GM18508 (cell line): ENCODE data around the gene PTPRN2.

Experiments used
- ATAC-seq: cut with Tn5 transposase; IDR thresholded peaks from one replicate; pipeline ENCODE4 v1.9.1; 2021; ENCODE audit warnings: moderate number of reproducible peaks; ENCODE audit not compliant: insufficient read depth, unreplicated experiment

PTPRN2 gene

DNA sequence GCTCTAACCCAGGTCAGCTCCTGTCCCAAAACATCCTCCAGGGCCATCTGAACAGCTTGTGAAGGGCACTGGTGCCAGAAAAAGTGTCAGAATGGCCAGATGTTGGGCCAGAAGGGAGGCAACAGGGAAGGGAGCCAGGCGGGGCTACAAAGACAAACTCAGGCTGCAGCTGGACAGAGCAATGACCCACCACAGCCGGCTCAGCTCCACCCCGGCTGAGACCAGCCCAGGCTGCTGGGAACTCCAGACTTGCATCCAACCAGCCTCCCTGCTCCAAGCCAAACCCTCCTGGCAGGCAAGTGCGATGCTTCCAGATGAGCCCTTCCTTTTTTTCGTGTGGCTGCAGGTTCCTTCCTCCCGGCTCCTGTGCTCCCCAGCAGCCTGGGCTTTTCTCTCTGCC, 466.9 kb downstream of the PTPRN2 start:
- ATAC-seq = no peak

DNA sequence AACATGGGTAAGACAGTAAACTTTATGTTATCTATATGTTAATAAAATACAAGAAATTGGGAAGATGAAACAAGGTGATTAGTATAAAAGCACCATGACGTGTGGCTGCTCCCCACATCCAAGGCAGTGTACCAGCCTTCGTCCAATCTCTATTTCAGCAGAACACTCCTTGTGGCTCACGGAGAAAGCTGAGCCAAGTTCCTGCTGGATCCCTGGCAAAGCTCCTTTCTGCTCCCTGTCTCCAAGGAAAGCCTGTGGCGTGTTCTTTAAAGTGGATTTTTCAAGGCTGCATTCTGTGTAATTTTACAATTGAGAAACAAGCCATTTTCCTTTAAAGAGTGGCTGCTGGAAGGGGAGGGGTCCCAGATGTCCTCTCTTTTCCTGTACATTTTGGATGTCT, 467.3 kb downstream of the PTPRN2 start:
- ATAC-seq = no peak

DNA sequence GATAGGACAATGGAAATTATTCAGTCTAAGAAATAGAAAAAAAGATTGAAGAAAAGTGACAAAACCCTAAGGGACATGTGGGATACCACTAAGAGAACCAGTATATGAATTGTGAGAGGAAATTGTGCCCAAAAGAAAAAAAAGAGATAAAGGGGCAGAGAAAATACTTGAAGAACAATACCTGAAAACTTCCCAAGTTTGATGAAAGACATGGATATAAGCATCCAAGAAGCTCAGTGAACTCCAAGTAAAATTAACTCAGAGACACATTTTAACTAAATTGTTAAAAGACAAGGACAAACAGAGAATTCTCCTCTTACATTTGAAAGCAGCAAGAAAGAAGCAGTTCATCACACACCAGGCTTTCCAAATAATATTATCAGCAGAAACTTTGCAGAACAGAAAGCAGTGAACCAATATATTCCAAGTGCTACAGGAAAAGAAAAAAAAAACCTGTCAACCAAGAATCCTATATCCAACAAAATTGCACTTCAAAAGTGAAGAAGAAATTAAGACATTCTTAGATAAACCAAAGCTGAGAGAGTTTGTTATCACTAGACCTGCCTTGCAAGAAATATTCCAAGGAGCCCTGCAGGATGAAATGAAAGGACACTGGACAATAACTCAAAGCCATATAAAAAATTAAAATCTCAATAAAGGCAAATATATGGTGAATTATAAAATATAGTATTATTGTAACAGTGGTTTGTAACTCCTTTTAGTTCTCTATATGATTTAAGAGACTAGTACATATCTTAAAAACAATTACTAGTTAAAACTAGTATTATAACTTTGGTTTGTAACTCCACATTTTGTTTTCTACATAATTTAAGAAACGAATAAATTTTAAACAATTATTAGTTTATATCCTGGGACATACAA, 470.0 kb downstream of the PTPRN2 start:
- no peak for ATAC-seq

DNA sequence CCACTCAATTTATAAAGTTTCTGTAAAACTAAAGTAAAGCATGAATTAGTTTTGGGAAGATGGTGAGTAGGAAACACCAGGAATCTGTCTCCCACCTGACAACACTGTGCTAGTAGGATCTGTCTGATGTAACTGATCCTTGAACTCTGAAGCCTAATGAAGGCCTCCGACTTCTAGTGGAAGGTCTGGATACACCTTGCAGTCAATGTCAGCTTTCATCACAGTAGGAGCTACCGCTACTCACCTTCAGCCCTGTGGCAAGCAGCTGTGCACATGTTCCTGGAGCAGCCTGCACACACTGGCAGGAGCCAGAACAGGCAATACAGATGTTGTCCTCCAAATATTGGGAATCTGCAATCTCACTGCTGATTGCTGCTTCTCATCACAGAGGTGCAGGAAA, 471.4 kb downstream of the PTPRN2 start:
- no peak for ATAC-seq

DNA sequence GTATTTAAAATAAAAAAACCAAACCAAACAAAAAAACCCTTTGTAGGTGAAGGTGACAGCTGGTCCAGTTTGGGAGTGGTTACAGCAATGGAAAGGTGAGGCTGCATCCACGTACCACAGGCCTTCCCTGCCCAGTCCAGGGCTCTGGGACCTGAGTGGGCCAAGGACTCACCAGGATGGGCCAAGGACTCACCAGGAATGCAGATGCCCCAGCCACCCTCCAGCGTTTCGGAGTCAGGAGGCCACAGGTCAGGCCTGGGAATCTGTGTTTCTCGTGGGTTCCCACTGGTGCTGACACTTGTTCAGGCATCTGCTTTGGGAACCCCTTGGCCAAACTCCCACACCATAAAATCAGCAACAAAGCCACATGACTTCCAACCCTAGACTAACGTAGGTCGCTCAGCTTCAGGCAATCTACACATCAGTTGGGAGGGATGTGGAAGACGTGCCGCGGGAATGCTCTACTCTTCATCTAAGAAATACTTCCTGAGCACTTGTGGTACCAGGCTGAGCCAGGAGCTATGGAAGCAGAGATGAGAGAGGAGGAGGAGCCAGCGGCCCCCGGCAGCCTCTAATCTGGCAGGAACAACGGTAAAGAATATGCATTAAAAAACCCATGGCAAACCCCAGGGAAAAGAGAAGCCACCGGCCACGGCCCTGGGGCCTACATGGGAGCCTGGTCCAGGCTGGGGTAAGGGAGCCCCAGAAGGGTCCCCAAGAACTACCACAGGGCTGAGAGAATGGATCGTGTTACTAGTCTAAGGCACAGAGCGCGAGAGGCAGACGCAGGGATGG, 473.4 kb downstream of the PTPRN2 start:
- ATAC-seq = no peak

DNA sequence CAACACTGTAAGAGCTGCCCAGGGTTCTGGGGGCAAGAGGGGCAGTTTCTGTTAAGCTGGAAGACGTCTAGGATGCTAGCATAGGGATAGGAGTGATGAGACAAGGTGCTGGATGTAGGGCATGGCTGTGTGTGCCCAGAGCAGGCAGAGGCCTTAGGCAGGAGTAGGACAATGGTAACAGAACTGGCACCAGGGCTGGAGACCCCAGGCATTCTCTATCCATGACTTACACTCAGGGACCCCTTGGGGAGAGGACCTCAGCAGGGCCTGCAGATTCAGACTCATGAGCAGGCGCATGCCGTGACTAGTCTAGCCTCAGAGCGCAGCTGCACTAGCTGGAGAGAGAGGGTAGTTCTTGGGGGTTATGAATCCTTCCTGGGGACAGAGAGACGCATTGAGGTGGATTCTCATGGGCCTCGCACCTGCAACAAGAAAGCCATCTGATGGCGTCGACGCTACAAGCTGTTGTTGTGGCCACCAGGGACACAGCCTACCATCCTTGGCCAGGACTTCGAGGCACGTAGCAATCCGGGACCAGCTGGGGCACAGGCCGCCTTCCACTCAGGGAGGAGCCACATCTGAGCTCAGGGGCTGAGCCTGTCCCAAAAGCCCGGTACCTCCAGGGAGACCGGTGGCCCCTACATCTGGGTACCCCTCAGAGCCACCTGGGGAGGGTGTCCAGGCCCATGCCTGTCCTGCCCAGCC, 474.1 kb downstream of the PTPRN2 start:
- no peak for ATAC-seq

DNA sequence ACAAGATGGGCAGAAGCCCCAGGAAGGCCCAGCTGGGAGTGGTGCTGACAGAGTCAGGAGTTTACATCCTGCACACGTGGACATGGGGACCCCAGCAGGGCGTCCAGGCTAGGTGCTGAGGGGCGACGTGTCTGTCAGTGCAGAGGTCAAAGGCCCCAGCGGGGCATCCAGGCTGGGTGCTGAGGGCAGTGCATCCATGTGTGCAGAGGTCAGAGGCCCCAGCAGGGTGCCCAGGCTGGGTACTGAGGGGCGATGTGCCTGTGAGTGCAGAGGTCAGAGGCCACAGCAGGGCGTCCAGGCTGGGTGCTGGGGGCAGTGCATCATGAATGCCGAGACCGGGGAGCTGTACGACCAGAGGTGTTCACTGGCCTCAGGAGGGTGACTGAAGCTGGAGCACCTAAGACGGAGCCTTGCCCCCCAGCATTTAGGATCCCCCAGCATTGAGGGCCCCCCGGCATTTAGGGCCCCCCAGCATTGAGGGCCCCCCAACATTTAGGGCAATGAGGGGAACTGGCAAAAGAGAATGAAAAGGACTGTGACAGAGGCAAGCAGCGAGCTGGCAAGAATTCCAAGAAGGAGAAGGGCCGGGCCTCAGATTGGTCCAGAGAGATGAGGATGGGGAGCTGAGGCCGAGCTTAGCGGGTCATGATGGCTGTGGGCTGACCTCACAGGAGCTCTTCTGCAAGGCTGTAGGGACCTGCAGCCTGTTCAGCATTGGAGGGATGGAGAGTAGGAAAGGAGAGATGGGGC, 474.9 kb downstream of the PTPRN2 start:
- ATAC-seq = no peak

DNA sequence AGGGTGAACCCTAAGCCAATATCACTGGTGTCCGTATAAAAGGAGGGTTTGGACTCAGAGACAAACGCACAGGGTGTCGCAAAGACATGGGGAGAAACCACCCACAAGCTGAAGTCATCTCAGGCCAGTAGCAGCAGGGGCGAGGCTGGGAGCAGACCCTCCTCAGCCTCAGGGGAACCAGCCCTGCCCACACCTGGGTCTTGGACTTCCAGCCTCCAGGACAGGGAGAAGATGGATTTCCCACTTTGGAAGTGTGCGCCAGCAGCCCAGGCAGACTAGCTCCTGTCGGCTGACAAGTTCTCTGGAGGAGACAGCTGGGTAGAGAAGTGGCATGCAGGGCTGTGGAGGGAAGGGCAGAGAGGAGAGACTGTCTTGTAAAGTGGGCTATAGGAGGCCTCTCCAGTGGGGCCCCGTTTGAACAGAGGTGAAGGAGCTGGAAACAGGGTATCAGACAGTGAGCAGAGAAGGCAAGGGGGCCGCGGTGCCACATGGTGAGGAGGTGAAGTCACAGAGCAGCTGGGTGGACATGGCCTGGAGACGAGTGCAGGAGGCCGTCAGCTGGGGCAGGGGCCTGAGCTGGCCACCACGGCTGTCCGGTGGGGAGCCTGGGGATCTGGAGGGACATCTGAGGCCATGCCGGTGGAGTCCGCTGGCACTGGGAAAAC, 475.6 kb downstream of the PTPRN2 start:
- ATAC-seq = no peak

DNA sequence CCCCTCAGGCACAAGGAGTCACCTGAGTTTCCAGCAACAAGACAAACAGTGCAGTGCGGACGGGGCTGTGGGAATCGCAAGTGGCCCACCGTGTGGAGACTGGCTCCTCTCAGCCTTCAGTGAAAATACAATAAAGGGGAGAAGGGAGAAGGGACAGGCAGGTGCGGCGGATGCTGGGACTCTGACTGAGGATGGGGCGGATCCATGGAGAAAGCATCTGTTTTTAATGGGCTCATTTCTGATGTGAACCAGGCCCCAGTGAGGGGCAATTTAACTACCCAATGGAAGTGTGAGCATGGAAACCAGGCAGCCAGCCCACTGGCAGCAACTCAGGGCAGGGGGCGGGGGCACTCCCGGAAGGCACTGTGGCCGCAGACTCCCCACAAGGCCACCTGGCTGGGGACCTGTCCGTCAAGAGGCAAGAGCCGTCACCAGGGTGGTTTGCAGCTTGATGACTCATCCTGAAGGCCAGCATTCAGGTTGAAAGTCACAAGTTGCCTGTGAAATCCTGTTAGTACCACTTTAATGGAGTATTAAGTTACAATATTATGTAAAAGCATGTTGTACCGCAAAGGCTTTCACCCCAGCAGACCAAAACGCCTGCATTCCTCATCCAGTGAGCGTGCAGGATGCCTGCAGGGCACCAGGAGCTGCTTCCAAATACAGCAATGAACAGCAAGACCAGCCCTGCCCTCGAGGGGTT, 476.4 kb downstream of the PTPRN2 start:
- no peak for ATAC-seq

DNA sequence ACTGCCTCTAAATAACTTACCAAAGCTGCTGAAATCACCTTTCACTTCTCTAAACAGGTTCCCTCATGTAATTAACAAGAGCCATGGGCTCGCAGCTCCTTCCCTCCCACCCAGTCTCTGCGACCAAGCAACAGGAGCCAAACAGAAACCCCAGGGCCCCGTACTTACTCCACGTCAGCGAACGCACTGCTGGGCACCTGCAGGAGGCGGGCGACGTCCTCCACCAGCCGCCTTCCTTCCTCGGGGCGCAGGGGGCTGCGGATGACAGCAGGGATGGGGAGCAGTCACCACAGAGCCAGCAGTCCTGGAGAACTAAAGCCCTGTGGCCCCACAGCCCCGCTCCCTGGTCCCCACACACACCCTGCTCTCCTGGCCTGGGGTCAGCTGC, 477.0 kb downstream of the PTPRN2 start:
- no peak for ATAC-seq

DNA sequence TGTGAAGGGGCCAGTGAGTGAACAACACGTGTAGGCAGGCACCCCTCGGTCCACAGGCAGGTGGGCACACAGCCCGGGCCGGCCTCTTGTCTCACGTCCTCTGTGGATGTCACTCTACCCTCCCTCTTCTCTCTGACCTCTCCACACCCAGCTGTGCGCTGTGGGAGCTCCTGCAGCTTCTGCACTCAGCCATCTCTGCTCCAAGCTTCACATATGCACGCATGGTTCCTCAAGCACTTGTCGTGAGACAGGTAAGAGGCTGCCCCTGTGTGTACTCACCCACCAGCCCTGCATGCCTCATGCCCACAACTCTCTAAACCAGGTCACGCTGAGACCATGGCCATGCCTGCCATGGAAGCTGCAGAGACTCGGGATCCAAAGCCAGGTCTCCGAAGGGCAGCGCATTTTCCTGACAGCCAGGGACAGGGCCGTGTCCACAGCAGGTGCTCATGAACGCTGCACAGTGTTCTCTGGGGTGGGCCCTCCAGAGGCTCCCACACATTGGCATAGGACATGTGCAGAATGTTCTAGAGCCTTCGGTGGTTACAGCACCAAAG, 477.5 kb downstream of the PTPRN2 start:
- ATAC-seq = no peak

DNA sequence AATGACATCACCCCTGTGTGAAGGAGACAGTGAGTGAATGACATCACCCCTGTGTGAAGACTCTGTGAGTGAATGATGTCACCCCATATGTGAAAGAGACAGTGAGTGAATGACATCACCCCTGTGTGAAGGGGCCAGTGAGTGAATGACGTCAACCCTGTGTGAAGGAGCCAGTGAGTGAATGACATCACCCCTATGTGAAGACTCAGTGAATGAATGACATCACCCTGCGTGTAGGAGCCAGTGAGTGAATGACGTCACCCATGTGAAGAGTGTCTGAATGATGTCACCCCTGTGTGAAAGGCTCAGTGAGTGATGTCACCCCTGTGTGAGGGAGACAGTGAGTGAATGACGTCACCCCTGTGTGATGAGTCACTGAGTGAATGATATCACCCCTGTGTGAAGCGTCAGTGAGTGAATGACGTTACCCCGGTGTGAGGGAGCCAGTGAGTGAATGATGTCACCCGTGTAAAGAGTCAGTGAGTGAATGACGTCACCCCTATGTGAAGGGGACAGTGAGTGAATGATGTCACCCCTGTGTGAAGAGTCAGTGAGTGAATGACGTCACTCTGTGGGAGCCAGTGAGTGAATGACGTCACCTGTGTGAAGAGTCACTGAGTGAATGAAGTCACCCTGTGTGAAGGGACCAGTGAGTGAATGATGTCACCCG, 478.1 kb downstream of the PTPRN2 start:
- no peak for ATAC-seq

DNA sequence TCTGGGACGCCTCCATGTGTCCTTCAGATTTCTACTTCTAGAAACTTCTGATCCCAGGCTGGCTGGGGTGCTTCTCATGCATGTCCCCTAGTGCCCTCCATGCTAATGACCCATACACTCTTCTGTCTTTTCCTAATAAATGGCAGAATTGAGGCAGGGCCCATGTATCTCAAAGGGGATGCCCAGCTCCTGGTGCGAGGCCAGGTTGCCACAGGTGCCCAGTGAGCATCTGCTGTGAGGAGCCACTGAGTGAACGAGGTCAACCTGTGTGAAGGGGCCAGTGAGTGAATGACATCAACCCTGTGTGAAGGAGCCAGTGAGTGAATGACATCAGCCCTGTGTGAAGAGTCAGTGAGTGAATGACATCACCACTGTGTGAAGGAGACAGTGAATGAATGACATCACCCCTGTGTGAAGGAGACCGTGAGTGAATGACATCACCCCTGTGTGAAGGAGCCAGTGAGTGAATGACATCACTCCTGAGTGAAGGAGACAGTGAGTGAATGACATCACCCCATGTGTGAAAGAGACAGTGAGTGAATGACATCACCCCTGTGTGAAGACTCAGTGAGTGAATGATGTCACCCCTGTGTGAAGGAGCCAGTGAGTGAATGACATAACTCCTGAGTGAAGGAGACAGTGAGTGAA, 478.9 kb downstream of the PTPRN2 start:
- ATAC-seq = no peak

DNA sequence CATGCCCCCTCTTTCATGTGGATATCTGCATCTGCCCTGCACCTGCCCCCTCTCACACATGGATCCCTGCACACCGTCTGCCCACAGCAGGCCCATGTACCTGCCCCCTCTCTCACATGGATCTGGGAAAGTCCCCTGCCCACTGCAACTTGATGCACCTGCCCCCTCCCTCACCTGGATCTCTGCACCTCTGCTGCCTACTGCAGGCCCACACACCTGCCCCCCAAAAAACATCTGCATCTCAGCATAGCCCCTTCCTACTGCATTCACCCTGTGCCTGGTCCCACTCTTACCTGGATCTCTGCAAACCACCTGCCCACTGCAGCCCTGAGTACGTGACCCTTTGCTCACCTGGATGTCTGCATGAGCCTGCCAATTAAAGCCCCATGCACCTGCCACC, 479.8 kb downstream of the PTPRN2 start:
- ATAC-seq = no peak

DNA sequence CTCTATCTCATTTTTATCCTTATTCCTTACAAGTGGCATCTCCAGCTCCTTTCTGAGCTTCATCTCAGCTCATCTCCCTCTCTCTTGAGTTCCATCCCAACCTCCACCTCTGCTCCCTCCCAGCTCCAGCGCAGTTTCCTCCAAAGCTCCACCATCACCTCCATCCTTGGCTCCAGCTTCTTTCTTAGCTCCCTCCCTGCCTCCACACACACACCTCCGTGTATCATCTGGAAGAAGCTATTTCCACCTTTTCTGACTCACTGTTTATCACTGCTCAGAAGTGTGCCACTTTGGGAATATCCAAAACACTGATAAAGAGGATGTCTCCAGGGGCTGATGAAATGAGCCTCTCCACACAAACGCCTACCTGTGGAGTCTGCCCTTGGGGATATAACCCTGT, 481.4 kb downstream of the PTPRN2 start:
- no peak for ATAC-seq

DNA sequence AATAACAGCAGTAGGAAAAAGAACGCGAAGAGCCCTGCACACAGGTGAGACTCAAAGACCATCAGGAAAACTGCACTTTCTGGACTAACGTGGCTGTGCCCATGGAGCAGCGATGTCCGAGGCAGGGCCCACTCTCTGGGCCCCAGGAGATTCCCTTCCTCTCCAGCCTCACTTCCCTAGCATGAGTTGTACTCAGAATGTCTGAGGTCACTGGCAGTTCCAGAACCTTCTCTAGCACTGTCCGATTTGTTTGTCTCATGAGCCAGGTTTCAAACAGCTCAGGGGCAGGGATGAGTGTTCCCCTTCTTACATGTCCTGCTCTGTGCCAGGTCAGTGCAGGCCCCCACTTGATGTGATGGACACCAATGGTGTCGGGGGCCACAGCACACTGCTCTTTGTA, 484.2 kb downstream of the PTPRN2 start:
- ATAC-seq = no peak

DNA sequence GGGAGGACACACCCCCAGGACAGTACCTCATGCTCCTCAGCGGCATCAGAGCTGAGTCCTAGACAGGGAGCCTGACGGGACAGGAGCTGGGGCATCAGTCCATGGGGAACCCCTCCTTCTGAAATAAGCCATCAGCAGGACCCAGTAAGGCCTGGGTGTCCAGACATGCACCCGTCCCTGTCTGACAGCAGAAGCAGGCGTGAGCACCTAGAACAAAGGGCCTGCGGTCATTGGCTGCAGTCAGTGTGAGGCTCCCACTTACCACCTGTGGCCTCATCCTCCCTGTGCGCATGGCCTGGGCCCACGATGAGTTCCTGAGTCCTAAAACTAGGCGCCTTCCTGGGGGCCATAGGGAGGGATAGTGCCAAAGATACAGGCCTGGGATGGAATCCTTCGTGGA, 484.7 kb downstream of the PTPRN2 start:
- ATAC-seq = no peak
